Mammary epithelial cell (primary cell): Measurements from ENCODE around the gene CLPTM1.

ENCODE experiments used
- CTCF ChIP-seq, 2 donors: IDR thresholded peaks in 1 of 2; conservative IDR thresholded peaks in 1 of 2; 2 replicates each; pipeline ENCODE4 v1.5.1; 2011 to 2012; ENCODE audit warnings: inconsistent platforms in 2 of 2, low read length in 2 of 2, mild to moderate bottlenecking in 2 of 2, control low read depth in 1 of 2, low read depth in 1 of 2; ENCODE audit not compliant: insufficient read depth in 1 of 2; ENCODE audit errors: extremely low read depth in 1 of 2
- EZH2 ChIP-seq: IDR thresholded peaks from 2 replicates; pipeline ENCODE4 v1.6.1; 2012; ENCODE audit warnings: low read length, inconsistent platforms, borderline replicate concordance

- TF ChIP-seq CTCF (conservative IDR thresholded peaks at IDR 0.05 in 1 of 2, IDR thresholded peaks at IDR 0.05 in 1 of 2; ENCODE audit: extremely low read depth in 1 of 2, insufficient read depth in 1 of 2, low read depth in 1 of 2, low read length in 2 of 2), result no peak
- no peak for TF ChIP-seq EZH2
These were observed 31.2 kb downstream of the CLPTM1 start for GRCh38 chr19:44986389-44986788.
